Esophagus (tissue), 2 donors: ENCODE data around the gene NFU1. TPM values are rescaled to one million over a fixed set of nuclear protein-coding genes. Genes with fewer than 3 reads are reported as not detected.

ENCODE experiments used
- H3K27ac ChIP-seq, 2 donors: one replicate each; pipeline ENCODE4 v1.5.1; 2013; ENCODE audit warnings: low read depth in 2 of 2, mild to moderate bottlenecking in 2 of 2, inconsistent platforms in 1 of 2, low read length in 1 of 2, moderate library complexity in 1 of 2
- H3K27me3 ChIP-seq, 2 donors: one replicate each; pipeline ENCODE4 v1.6.1; 2013; ENCODE audit warnings: low read length in 2 of 2, control low read depth in 1 of 2, mild to moderate bottlenecking in 1 of 2; ENCODE audit not compliant: insufficient read depth in 2 of 2, control insufficient read depth in 1 of 2
- H3K36me3 ChIP-seq, 2 donors: one replicate each; pipeline ENCODE4 v1.6.1; 2013; ENCODE audit warnings: low read length in 1 of 2; ENCODE audit not compliant: control insufficient read depth in 2 of 2, insufficient read depth in 2 of 2
- H3K4me1 ChIP-seq, 2 donors: one replicate each; pipeline ENCODE4 v1.6.1; 2013; ENCODE audit warnings: low read length in 1 of 2; ENCODE audit not compliant: control insufficient read depth in 2 of 2, insufficient read depth in 2 of 2
- H3K4me3 ChIP-seq, 2 donors: one replicate each; pipeline ENCODE4 v1.5.1; 2013; ENCODE audit warnings: low read length in 2 of 2, mild to moderate bottlenecking in 2 of 2, low read depth in 1 of 2, moderate library complexity in 1 of 2
- H3K9me3 ChIP-seq, 2 donors: one replicate each; pipeline ENCODE4 v1.6.1; 2013; ENCODE audit warnings: mild to moderate bottlenecking in 2 of 2, low read depth in 1 of 2, low read length in 1 of 2, moderate library complexity in 1 of 2; ENCODE audit not compliant: control insufficient read depth in 2 of 2, insufficient read depth in 1 of 2
- WGBS, 2 donors: extraction: QIAGEN DNeasy Blood & Tissue Kit; methylation state at CpG; one replicate each; pipeline ENCODE4 v1.1.7; 2013; 5-methylcytosine and 5-hydroxymethylcytosine counted together
- polyA plus RNA-seq, 2 donors: library from polyadenylated mRNA; stranded (reverse); fragments of 200-250 nt; gene quantifications; one replicate each; pipeline ENCODE4 v1.2.3, GENCODE V29; 2013
- donor health status: healthy with polysubstance abuse.
- donor health status: Bipolar disorder and iron deficiency.

The NFU1 gene
- polyA plus RNA-seq, 2 donors = 27.9 to 33.1 TPM

GRCh38 chr2:69384618-69385081 is 52.6 kb downstream of the NFU1 start:
- Histone ChIP-seq H3K36me3 (no peaks in the 10 kb centered on the region), H3K27ac (no peak overlapping the region), H3K4me1 (peaks cover 0 to 2% of the 10 kb centered on the region in 2 donors), H3K4me3 (no peak overlapping the region), H3K9me3 (peaks cover 0 to 3% of the 10 kb centered on the region in 2 donors), H3K27me3 (no peaks in the 10 kb centered on the region)
- 89 to 96% methylated on average over 5 of the region's 5 CpGs for WGBS, 2 donors

- peaks cover 0 to 3% of the 10 kb centered on the region in 2 donors for H3K9me3 ChIP-seq
- H3K27ac ChIP-seq = no peak overlapping the region
- no peaks in the 10 kb centered on the region for H3K27me3 ChIP-seq
- H3K4me1 ChIP-seq = peaks cover 0 to 2% of the 10 kb centered on the region in 2 donors
- no peak overlapping the region for H3K4me3 ChIP-seq
- WGBS, 2 donors = 95 to 97% methylated on average over 7 of the region's 7 CpGs
- H3K36me3 ChIP-seq = no peaks in the 10 kb centered on the region
These were observed 53.9 kb downstream of the NFU1 start for GRCh38 chr2:69383176-69383812.

- Histone ChIP-seq H3K36me3 (no peaks in the 10 kb centered on the region), H3K4me1 (no peaks in the 10 kb centered on the region), H3K27ac (no peak overlapping the region), H3K9me3 (peaks cover 0 to 3% of the 10 kb centered on the region in 2 donors), H3K4me3 (no peak overlapping the region), H3K27me3 (no peaks in the 10 kb centered on the region)
- WGBS, 2 donors = 80 to 85% methylated on average over 2 of the region's 2 CpGs
These were observed 54.7 kb downstream of the NFU1 start for GRCh38 chr2:69382547-69382946.

- WGBS, 2 donors = 88 to 97% methylated on average over 1 of the region's 1 CpG
- no peak overlapping the region for H3K4me3 ChIP-seq
- H3K9me3 ChIP-seq = no peaks in the 10 kb centered on the region
- no peaks in the 10 kb centered on the region for H3K27me3 ChIP-seq
- no peaks in the 10 kb centered on the region for H3K36me3 ChIP-seq
- no peak overlapping the region for H3K27ac ChIP-seq
- H3K4me1 ChIP-seq = no peaks in the 10 kb centered on the region
These were observed 55.9 kb downstream of the NFU1 start for GRCh38 chr2:69381337-69381737.

- H3K9me3 ChIP-seq = no peaks in the 10 kb centered on the region
- no peaks in the 10 kb centered on the region for H3K4me1 ChIP-seq
- H3K27me3 ChIP-seq = no peaks in the 10 kb centered on the region
- H3K27ac ChIP-seq = no peak overlapping the region
- WGBS, 2 donors = 93 to 95% methylated on average over 12 of the region's 12 CpGs
- H3K4me3 ChIP-seq = no peak overlapping the region
- H3K36me3 ChIP-seq = no peaks in the 10 kb centered on the region
These were observed 56.9 kb downstream of the NFU1 start for GRCh38 chr2:69380072-69380917.

GRCh38 chr2:69376403-69376802 is 60.8 kb downstream of the NFU1 start:
- Histone ChIP-seq H3K27ac (no peak overlapping the region), H3K4me3 (no peak overlapping the region), H3K27me3 (no peaks in the 10 kb centered on the region), H3K9me3 (no peaks in the 10 kb centered on the region), H3K4me1 (no peaks in the 10 kb centered on the region), H3K36me3 (peaks cover 0 to 7% of the 10 kb centered on the region in 2 donors)
- WGBS, 2 donors = 82 to 86% methylated on average over 6 of the region's 6 CpGs

- Histone ChIP-seq H3K9me3 (no peaks in the 10 kb centered on the region), H3K36me3 (peaks cover 0 to 7% of the 10 kb centered on the region in 2 donors), H3K4me3 (no peak overlapping the region), H3K27ac (no peak overlapping the region), H3K27me3 (no peaks in the 10 kb centered on the region), H3K4me1 (no peaks in the 10 kb centered on the region)
- 74 to 78% methylated on average over 8 of the region's 8 CpGs for WGBS, 2 donors
These were observed 61.5 kb downstream of the NFU1 start for GRCh38 chr2:69375494-69376353.

GRCh38 chr2:69372767-69373166 is 64.5 kb downstream of the NFU1 start:
- Histone ChIP-seq H3K9me3 (no peaks in the 10 kb centered on the region), H3K4me3 (no peak overlapping the region), H3K27ac (no peak overlapping the region), H3K4me1 (no peaks in the 10 kb centered on the region), H3K36me3 (peaks cover 2 to 7% of the 10 kb centered on the region in 2 donors), H3K27me3 (no peaks in the 10 kb centered on the region)

GRCh38 chr2:69369802-69370201 is 67.4 kb downstream of the NFU1 start:
- Histone ChIP-seq H3K9me3 (no peaks in the 10 kb centered on the region), H3K4me3 (no peak overlapping the region), H3K4me1 (no peaks in the 10 kb centered on the region), H3K27ac (no peak overlapping the region), H3K36me3 (peaks cover 2 to 7% of the 10 kb centered on the region in 2 donors), H3K27me3 (no peaks in the 10 kb centered on the region)
- WGBS, 2 donors = 92 to 96% methylated on average over 1 of the region's 1 CpG
